Kidney epithelial cell (primary cell): ENCODE results near the gene TAS2R16. TPM values are rescaled to one million over a fixed set of nuclear protein-coding genes. Genes with fewer than 3 reads are reported as not detected.

Source experiments
- DNase-seq: peaks from one replicate; pipeline ENCODE4 v3.0.0-alpha.2; 2010; ENCODE audit warnings: low read depth
- H3K27me3 ChIP-seq: 2 replicates; pipeline ENCODE4 v1.6.0; 2011; ENCODE audit warnings: low read length; ENCODE audit not compliant: control insufficient read depth, insufficient read depth
- H3K36me3 ChIP-seq: 2 replicates; pipeline ENCODE4 v1.5.1; 2011; ENCODE audit warnings: low read length; ENCODE audit not compliant: control insufficient read depth, insufficient read depth
- H3K4me3 ChIP-seq: 2 replicates; pipeline ENCODE4 v1.5.1; 2011; ENCODE audit warnings: low read depth, mild to moderate bottlenecking, control low read depth, low read length
- total RNA-seq: library from RNA; depleted of rRNA; stranded (reverse); fragments of >200 nt; gene quantifications from 2 replicates; pipeline ENCODE4 v1.2.3, GENCODE V29; 2015
- TF ChIP-seq, protein P1 (sequence below): IDR thresholded peaks from 2 replicates; pipeline ENCODE4 v1.5.1; 2011; ENCODE audit warnings: mild to moderate bottlenecking, moderate library complexity, low read length, control low read depth, inconsistent platforms; ENCODE audit not compliant: insufficient read depth, poor library complexity, severe bottlenecking

Gene TAS2R16
- total RNA-seq, 1 donor from 2014 or later, result not detected

GRCh38 chr7:123012435-123012834 is 16.9 kb upstream of the TAS2R16 start:
- Histone ChIP-seq H3K36me3 (no peaks in the 10 kb centered on the region), H3K4me3 (no peak overlapping the region), H3K27me3 (no peaks in the 10 kb centered on the region)
- DNase-seq, result no peak
- TF ChIP-seq, protein P1, sequence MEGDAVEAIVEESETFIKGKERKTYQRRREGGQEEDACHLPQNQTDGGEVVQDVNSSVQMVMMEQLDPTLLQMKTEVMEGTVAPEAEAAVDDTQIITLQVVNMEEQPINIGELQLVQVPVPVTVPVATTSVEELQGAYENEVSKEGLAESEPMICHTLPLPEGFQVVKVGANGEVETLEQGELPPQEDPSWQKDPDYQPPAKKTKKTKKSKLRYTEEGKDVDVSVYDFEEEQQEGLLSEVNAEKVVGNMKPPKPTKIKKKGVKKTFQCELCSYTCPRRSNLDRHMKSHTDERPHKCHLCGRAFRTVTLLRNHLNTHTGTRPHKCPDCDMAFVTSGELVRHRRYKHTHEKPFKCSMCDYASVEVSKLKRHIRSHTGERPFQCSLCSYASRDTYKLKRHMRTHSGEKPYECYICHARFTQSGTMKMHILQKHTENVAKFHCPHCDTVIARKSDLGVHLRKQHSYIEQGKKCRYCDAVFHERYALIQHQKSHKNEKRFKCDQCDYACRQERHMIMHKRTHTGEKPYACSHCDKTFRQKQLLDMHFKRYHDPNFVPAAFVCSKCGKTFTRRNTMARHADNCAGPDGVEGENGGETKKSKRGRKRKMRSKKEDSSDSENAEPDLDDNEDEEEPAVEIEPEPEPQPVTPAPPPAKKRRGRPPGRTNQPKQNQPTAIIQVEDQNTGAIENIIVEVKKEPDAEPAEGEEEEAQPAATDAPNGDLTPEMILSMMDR, result no peak

DNA sequence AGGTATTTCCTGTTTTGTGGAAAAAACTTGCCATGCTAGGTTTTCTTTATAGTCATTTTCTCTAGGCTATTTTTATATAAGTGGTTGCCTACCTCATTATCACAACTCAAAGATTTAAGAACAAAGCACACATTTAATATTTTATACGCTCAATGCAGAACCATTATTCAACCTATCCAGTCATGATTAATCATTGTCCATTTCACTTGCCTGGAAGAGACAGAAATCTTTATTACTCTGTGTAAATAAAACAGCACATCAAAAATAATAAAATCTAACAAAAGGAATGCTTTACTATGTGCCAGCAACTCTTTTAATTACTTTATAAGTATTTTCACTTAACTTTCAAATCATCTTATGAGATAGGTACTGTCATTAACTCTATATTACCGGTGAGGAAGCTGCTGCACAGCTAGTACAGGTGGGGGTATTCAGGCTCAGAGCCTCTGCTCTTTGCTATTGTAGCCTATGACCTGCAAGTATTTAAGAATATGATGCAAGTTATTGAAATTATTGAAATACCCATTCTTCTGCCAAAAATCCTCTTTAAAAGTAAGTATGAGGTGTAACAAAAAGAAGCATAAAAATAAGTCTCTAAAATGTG is 16.4 kb upstream of the TAS2R16 start:
- H3K36me3 ChIP-seq, result no peaks in the 10 kb centered on the region
- DNase-seq, result no peak
- H3K4me3 ChIP-seq, result no peak overlapping the region
- H3K27me3 ChIP-seq, result no peaks in the 10 kb centered on the region
- TF ChIP-seq, protein P1, result no peak

- H3K4me3 ChIP-seq, result no peak overlapping the region
- H3K27me3 ChIP-seq, result no peaks in the 10 kb centered on the region
- H3K36me3 ChIP-seq, result no peaks in the 10 kb centered on the region
- TF ChIP-seq, protein P1, result no peak
- peak; percentile 10 for DNase-seq
These were observed 9.4 kb upstream of the TAS2R16 start for GRCh38 chr7:123004931-123005330.

- no peak for DNase-seq
- TF ChIP-seq, protein P1, result no peak
- Histone ChIP-seq H3K4me3 (no peak overlapping the region), H3K36me3 (no peaks in the 10 kb centered on the region), H3K27me3 (no peaks in the 10 kb centered on the region)
These were observed 8.1 kb upstream of the TAS2R16 start for GRCh38 chr7:123003539-123004126.

DNA sequence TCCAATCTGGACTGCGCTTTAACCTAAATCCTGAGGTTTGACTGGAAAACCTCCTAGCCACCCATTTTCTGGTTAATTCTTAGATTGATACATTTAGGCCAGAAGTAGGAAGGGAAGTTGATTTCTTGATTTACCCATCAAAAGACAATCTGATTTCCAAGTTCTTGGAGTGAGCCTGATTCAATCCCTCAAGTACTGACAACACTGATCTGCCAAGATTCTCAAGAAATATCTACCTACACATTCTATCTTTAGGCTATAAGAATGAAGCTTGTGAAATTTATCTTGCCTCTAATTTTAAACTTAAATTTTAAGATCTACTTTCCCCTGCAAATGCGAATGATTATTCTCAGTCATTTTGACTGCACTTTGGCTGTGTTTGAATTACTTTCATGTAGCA is 5.9 kb downstream of the TAS2R16 start:
- no peak for DNase-seq
- TF ChIP-seq, protein P1, result no peak
- H3K27me3 ChIP-seq, result no peaks in the 10 kb centered on the region
- no peak overlapping the region for H3K4me3 ChIP-seq
- no peaks in the 10 kb centered on the region for H3K36me3 ChIP-seq

DNA sequence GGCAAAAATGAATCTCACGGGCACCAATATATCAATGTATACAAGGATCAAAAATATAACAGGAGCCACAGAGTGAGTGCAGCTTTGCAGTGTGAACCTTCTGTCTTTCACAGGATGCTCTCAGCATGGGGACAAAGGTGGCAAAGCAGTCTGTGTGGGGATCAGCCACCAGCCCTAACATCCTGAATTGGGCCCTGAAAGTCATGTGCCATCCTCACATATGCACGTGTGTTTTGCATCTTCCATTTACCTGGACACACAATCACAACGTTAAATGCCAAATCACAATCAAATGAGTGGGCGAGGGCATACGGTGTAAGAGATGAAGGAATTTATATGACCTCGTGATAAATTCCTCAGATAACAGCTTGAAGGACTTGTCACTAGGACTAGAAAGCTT is 6.5 kb downstream of the TAS2R16 start:
- Histone ChIP-seq H3K4me3 (no peak overlapping the region), H3K27me3 (no peaks in the 10 kb centered on the region), H3K36me3 (no peaks in the 10 kb centered on the region)
- no peak for DNase-seq
- TF ChIP-seq, protein P1, result no peak
